NB4 (cell line): ENCODE measurements around the gene TMEM87B.

Experiments
- DNase-seq: peaks from one replicate; pipeline ENCODE4 v3.0.0; 2010; ENCODE audit warnings: low read depth
- H3K4me3 ChIP-seq: one replicate; pipeline ENCODE4 v1.5.1; 2011; ENCODE audit warnings: mild to moderate bottlenecking, low read depth, low read length, moderate library complexity
- MYC ChIP-seq: IDR thresholded peaks from 2 replicates; pipeline ENCODE4 v1.6.1; 2011; ENCODE audit warnings: low read depth, low read length
- POLR2A ChIP-seq: IDR thresholded peaks from 2 replicates; pipeline ENCODE4 v1.6.1; 2011; ENCODE audit warnings: mild to moderate bottlenecking; ENCODE audit not compliant: insufficient read length; ENCODE audit errors: extremely low read depth
- TF ChIP-seq, protein P1 (sequence below): IDR thresholded peaks from 2 replicates; pipeline ENCODE4 v1.6.1; 2011; ENCODE audit warnings: low read depth, low read length
- TF ChIP-seq, protein P2 (sequence below): IDR thresholded peaks from one replicate; pipeline ENCODE4 v1.5.1; 2012; ENCODE audit warnings: low read depth, low read length

Gene TMEM87B

GRCh38 chr2:112027767-112028166 is 27.3 kb upstream of the TMEM87B start:
- H3K4me3 ChIP-seq: no peak overlapping the region
- TF ChIP-seq, protein P1, sequence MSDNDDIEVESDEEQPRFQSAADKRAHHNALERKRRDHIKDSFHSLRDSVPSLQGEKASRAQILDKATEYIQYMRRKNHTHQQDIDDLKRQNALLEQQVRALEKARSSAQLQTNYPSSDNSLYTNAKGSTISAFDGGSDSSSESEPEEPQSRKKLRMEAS: no peak
- TF ChIP-seq, protein P2, sequence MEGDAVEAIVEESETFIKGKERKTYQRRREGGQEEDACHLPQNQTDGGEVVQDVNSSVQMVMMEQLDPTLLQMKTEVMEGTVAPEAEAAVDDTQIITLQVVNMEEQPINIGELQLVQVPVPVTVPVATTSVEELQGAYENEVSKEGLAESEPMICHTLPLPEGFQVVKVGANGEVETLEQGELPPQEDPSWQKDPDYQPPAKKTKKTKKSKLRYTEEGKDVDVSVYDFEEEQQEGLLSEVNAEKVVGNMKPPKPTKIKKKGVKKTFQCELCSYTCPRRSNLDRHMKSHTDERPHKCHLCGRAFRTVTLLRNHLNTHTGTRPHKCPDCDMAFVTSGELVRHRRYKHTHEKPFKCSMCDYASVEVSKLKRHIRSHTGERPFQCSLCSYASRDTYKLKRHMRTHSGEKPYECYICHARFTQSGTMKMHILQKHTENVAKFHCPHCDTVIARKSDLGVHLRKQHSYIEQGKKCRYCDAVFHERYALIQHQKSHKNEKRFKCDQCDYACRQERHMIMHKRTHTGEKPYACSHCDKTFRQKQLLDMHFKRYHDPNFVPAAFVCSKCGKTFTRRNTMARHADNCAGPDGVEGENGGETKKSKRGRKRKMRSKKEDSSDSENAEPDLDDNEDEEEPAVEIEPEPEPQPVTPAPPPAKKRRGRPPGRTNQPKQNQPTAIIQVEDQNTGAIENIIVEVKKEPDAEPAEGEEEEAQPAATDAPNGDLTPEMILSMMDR: no peak
- TF ChIP-seq MYC (no peak), POLR2A (no peak)

DNA sequence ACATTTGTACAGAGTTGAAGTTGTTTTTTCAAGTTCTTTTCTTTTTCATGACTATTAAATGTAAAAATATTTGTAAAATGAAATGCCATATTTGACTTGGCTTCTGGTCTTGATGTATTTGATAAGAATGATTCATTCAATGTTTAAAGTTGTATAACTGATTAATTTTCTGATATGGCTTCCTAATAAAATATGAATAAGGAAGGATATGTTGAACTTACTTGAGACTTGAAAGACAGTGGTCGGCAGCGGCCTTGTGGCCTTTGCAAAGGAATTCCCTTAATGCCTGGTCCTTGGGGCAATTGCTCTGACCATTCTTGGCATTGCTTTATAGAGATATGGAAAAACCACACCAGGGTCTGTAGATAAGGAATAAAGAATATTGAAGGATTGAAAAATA is 25.9 kb upstream of the TMEM87B start:
- H3K4me3 ChIP-seq: no peak overlapping the region
- TF ChIP-seq MYC (no peak), POLR2A (no peak)
- no peak for DNase-seq

More at GRCh38 chr2:112027767-112028166, 27.3 kb upstream of the TMEM87B start:
- no peak for DNase-seq

GRCh38 chr2:112031473-112032223 is 23.4 kb upstream of the TMEM87B start:
- no peak for DNase-seq
- no peak for TF ChIP-seq POLR2A
- TF ChIP-seq, protein P2: no peak
- H3K4me3 ChIP-seq: no peak overlapping the region

- no peak overlapping the region for H3K4me3 ChIP-seq
- TF ChIP-seq MYC: no peak
- TF ChIP-seq, protein P2: no peak
- TF ChIP-seq POLR2A: no peak
- TF ChIP-seq, protein P1: no peak
- no peak for DNase-seq
These were observed 22.9 kb upstream of the TMEM87B start for GRCh38 chr2:112032224-112032586.

GRCh38 chr2:112032689-112033465 is 22.2 kb upstream of the TMEM87B start:
- TF ChIP-seq POLR2A (no peak), MYC (no peak)
- TF ChIP-seq, protein P1: no peak
- TF ChIP-seq, protein P2: no peak
- H3K4me3 ChIP-seq: no peak overlapping the region
- no peak for DNase-seq

DNA sequence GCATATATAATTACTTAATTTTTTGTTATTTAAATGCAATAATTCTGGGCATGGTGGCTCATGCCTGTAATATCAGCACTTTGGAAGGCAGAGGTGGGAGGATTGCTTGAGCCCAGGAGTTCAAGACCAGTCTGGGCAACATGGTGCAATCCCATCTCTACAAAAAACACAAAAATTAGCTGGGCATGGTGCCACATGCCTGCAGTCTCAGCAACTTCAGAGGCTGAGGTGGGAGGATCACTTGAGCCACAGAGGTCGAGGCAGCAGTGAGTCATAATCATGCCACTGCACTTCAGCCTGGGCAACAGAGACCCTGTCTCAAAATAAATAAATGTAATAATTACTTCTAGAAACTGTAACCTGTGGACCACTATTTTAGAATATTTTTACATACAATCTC is 21.5 kb upstream of the TMEM87B start:
- H3K4me3 ChIP-seq: no peak overlapping the region
- peak; percentile 47 for DNase-seq

More for the DNA sequence above, 21.5 kb upstream of the TMEM87B start:
- no peak for TF ChIP-seq MYC
- TF ChIP-seq, protein P1: no peak
- TF ChIP-seq, protein P2: no peak
- no peak for TF ChIP-seq POLR2A
